VCaP (cell line): ENCODE data around the gene BCAP29.
A peak's percentile ranks its signal among the peaks of the same experiment; 100 is the strongest.

Experiments
- H3K27ac ChIP-seq: fragments of 450-650 bp; 2 replicates; pipeline ENCODE4 v1.5.1; 2017
- TF ChIP-seq, protein P1 (sequence below): fragments of 450-650 bp; conservative IDR thresholded peaks from 2 replicates; pipeline ENCODE4 v1.5.1; 2017; ENCODE audit warnings: mild to moderate bottlenecking, moderate library complexity

The BCAP29 gene

DNA sequence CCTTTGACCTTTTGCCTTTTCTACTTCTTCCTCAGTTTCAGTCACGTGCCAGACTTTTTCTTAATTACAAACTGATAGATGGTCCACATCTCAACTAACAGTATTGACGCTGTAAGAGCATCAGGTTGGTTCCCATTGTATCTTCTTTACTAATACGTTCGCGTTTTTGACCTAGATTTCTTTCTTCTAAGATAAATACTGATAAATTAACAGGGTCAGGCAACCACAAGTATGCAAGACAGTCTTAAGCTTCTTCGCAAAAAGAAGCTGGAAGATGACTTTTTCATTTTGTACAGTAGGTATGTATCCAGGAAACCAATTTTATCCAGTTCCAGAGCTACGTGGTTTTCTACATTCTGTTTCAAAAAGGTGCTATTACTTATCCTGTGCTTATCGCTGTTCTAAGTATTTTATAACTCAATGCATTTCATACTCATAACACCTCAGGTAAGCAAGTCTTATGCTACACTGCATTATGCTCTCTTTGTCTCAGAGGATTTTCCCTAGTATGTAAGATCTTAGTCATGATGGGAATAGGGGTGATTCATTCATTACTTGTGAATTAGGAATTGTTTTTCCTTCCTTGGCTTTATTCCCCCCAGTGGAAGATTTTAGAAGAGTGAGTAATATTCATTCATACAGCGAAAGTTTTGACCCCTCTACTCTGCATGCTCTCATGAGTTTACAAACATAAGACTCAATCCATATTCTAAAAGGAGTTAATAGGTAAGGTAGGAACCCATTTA, 15.3 kb upstream of the BCAP29 start:
- TF ChIP-seq, protein P1, sequence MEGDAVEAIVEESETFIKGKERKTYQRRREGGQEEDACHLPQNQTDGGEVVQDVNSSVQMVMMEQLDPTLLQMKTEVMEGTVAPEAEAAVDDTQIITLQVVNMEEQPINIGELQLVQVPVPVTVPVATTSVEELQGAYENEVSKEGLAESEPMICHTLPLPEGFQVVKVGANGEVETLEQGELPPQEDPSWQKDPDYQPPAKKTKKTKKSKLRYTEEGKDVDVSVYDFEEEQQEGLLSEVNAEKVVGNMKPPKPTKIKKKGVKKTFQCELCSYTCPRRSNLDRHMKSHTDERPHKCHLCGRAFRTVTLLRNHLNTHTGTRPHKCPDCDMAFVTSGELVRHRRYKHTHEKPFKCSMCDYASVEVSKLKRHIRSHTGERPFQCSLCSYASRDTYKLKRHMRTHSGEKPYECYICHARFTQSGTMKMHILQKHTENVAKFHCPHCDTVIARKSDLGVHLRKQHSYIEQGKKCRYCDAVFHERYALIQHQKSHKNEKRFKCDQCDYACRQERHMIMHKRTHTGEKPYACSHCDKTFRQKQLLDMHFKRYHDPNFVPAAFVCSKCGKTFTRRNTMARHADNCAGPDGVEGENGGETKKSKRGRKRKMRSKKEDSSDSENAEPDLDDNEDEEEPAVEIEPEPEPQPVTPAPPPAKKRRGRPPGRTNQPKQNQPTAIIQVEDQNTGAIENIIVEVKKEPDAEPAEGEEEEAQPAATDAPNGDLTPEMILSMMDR, result no peak
- peak overlapping the region; percentile 93 for H3K27ac ChIP-seq

DNA sequence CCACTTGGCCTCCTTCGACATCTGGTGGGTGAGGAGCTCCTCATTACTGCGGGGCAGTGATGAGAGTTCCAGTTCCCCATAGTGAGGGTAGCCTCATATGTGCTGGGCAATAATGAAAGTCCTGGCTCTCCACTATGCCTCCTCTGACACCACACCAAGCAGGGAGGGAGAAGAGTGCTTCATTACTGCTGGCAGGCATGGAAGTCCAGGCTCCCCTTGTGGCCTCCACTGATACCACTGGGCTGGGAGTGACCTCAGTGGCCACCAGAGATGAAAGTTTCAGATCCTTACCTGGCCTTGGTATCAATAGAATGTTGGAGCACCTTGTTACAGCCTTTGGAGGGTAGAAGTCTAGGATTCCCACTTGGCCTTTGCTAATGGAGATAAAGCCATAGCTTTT, 9.7 kb upstream of the BCAP29 start:
- TF ChIP-seq, protein P1, result no peak
- no peak overlapping the region for H3K27ac ChIP-seq

DNA sequence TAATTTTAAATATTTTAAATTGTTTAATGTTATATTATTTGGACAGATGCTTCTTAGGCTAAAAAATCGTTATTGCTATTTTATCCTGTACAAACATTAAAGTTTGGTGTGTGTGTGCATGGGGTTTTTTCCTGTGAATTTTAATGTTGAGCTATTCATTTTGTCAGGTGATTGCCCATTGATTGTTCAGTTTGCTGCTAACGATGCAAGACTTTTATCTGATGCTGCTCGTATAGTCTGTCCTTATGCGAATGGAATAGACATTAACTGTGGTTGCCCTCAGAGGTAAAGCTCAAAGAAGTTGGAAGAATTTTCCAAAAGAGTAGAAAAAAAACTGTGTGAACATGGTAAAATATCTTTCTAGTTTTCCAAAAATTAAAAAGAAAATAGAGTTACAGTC, 6.5 kb upstream of the BCAP29 start:
- H3K27ac ChIP-seq, result no peak overlapping the region
- TF ChIP-seq, protein P1, result no peak

DNA sequence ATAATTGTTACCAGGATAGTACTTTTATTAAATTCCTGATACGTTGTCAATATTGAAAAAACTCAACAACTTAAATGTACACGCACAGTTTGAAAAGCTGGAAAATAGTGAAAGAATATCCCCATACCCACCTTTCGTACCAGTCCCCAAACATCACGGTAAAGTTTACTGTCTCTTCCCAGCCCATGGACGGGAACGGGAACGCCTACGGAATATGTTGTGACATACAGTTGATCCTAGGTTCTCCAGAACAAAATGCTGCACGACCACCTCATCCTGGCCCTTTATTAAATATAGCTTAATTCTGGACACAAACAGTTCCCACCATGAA, 527 bp upstream of the BCAP29 start:
- H3K27ac ChIP-seq, result peak overlapping the region; percentile 88
- TF ChIP-seq, protein P1, result no peak

DNA sequence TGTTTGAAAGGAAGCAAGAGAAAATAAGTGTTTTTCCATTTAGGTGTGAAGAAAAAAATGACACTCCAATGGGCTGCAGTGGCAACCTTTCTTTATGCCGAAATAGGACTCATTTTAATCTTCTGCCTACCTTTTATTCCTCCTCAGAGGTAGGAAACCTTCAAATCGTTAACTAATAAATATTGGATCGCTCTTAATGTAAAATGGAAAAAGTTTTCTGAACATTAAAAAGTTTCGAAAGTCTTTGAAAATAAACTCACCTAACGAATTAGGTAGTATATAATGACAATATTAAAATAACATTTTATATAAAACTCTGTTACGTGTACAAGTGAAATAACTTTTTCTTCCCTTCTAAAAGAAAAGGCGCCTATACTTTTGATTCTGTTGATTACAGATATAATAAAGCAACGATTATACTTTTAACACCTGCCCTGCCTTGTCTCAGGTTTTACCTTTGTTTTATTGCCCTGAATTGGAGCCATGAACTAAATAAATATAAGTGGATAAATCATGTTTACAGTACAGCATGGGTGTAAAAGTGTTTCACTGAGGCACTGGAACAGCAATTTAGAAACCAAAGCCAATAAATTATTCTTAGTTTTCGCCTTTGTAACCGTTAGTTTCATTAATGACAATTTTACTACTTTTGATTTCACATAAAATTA, 804 bp downstream of the BCAP29 start:
- TF ChIP-seq, protein P1, result peak; percentile 31
- peak overlapping the region; percentile 88 for H3K27ac ChIP-seq

DNA sequence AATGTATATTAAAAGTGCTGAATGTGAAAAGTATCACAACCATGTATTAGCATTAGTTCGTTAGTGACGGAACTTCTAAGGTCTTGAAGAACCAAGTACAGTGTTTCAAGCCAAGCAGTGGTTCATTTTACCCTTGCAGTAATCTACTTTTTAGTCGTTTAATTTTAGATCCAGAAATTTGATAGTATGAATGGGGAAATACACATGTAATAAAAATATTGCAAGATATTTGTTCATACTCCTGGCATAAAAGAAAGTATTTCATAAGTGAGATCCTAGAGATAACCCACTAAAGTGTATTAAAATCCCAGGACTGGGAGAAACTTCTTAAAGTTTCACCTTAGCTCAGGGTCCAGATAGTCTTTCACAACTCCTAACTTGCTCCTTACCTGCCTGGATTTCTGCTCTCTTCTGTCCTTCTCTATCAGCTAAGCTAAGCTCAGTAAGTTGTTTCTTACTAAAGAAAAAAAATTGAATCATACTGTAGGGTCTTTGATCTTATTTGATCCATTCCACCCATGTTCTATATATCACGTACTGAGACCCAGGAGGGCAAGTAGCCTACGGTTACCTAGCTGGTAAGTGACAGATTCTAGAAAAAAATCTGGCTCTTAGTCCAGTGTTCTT, 1.5 kb downstream of the BCAP29 start:
- TF ChIP-seq, protein P1, result no peak
- peak overlapping the region; percentile 88; the same call in 1 of the 2 replicates for H3K27ac ChIP-seq

DNA sequence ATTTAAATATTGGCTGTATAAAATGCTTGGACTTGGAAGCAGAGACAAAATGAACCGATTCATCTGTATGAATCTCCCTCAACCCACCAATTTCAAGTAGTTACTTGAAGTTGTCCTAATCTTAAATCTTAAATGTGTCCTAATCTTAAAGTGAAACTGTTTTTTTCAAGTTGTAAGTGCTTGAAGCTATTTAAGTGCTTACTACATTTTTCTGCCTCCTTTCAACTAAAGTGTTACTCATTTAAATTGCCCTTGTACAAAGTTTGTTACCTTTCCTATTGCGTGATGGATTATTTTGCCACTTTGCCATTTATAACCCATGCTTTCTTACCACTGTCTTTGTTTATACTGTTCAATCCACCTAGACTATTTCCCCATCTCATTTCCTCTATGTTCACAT, 2.8 kb downstream of the BCAP29 start:
- TF ChIP-seq, protein P1, result no peak
- H3K27ac ChIP-seq, result no peak overlapping the region
